Measurements from ENCODE around the gene XYLT1. TPM values are rescaled to one million over a fixed set of nuclear protein-coding genes. Genes with fewer than 3 reads are reported as not detected.

Gene XYLT1
- total and polyA plus RNA-seq, 2 of the 8 experiments (the other 6 are each of a cell fraction or from before 2014, with no cell fraction given): 6.6 to 25.4 TPM

GRCh38 chr16:17312094-17312710 lies 158.6 kb downstream of the XYLT1 start (continued):
- TF ChIP-seq EZH2 (IDR thresholded peaks at IDR 0.05; ENCODE audit: low read depth, low read length, severe bottlenecking): no peak

Measured in H1 (cell line).